COR-L47 (cell line): ENCODE results near the gene SORBS2.

Experiments
- DNase-seq: peaks from one replicate; lab custom pipeline; 2025; lab: John Stamatoyannopoulos, UW

The SORBS2 gene

GRCh38 chr4:185671496-185671895 is 140.5 kb downstream of the SORBS2 start:
- no peak for DNase-seq

- DNase-seq = no peak
Observed at GRCh38 chr4:185671066-185671465, 140.9 kb downstream of the SORBS2 start.

- no peak for DNase-seq
Observed at GRCh38 chr4:185669288-185669687, 142.7 kb downstream of the SORBS2 start.

GRCh38 chr4:185666156-185666555 is 145.8 kb downstream of the SORBS2 start:
- no peak for DNase-seq

- no peak for DNase-seq
Observed at GRCh38 chr4:185665655-185666054, 146.3 kb downstream of the SORBS2 start.

GRCh38 chr4:185664481-185664880 is 147.5 kb downstream of the SORBS2 start:
- DNase-seq = no peak

- DNase-seq = no peak
Observed at GRCh38 chr4:185662030-185662778, 149.8 kb downstream of the SORBS2 start.

GRCh38 chr4:185660340-185660739 is 151.7 kb downstream of the SORBS2 start:
- DNase-seq = no peak

GRCh38 chr4:185657699-185658098 is 154.3 kb downstream of the SORBS2 start:
- DNase-seq = no peak

GRCh38 chr4:185657183-185657582 is 154.8 kb downstream of the SORBS2 start:
- DNase-seq = no peak

- no peak for DNase-seq
Observed at GRCh38 chr4:185656467-185656931, 155.5 kb downstream of the SORBS2 start.

GRCh38 chr4:185654965-185655554 is 156.9 kb downstream of the SORBS2 start:
- no peak for DNase-seq

GRCh38 chr4:185654311-185654710 is 157.7 kb downstream of the SORBS2 start:
- no peak for DNase-seq

GRCh38 chr4:185651851-185652250 is 160.1 kb downstream of the SORBS2 start:
- DNase-seq = no peak

- DNase-seq = no peak
Observed at GRCh38 chr4:185651137-185651677, 160.8 kb downstream of the SORBS2 start.

GRCh38 chr4:185648631-185649030 is 163.4 kb downstream of the SORBS2 start:
- no peak for DNase-seq

GRCh38 chr4:185645403-185645802 is 166.6 kb downstream of the SORBS2 start:
- DNase-seq = no peak

- DNase-seq = no peak
Observed at GRCh38 chr4:185644408-185644807, 167.6 kb downstream of the SORBS2 start.

GRCh38 chr4:185642907-185643306 is 169.1 kb downstream of the SORBS2 start:
- no peak for DNase-seq

GRCh38 chr4:185640811-185641675 is 171.0 kb downstream of the SORBS2 start:
- DNase-seq = peak; percentile 69

GRCh38 chr4:185638548-185639301 is 173.3 kb downstream of the SORBS2 start:
- no peak for DNase-seq

- DNase-seq = no peak
Observed at GRCh38 chr4:185638093-185638492, 173.9 kb downstream of the SORBS2 start.
